DMS114 treated with DMSO at 0.1 percent for 48 hours (cell line): ENCODE results near the gene LRIG2.
"Not testable (repeated sequence)": the region's sequence is repeated elsewhere in the genome, so short reads cannot be mapped to it uniquely, and the experiment has no call there.

Source experiments
- DNase-seq: peaks from one replicate; lab custom pipeline; 2025; ENCODE audit not compliant: unreplicated experiment; lab: John Stamatoyannopoulos, UW

Gene LRIG2

GRCh38 chr1:113158743-113159142 is 85.7 kb downstream of the LRIG2 start:
- DNase-seq = not testable (repeated sequence)

DNA sequence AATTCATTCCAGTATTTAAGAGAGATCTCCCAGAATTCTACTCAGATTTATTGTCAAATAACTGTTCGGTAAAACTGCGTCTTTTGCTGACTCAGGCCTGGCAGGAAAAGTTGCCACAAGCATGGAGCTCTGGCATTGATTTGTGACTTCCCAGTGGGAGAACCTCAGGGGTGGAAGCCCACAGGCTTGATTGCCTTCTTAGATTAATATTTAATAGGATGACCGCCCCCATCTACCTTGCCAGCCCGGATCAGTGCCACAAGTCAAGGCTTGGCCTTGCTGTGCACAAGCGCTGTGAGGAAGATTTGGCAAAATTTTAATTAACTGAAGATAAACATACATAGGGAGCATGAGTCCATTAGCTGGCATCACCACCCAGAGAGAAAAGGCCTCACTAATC is 93.5 kb downstream of the LRIG2 start:
- DNase-seq = no peak

- no peak for DNase-seq
Observed at GRCh38 chr1:113168946-113169345, 95.9 kb downstream of the LRIG2 start.

GRCh38 chr1:113169591-113169990 is 96.6 kb downstream of the LRIG2 start:
- no peak for DNase-seq

DNA sequence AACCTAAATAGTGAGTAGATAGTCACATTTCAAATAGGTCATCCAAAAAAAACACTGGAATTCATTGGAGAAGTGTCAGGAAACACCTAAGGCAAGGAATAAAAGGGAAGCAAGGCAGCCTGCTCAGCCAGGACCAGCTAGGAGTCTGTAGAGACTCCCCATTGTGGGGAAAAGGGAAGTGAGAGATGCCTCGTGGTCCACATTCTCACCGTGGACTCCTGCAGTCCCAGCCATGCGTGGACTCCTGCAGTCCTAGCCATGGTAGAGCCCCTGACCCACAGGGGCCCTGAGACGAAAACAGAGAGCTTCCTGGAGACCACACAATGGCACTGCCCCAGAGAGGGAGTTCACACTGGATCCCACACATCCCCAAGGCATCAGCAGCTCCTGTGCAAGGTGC is 97.5 kb downstream of the LRIG2 start:
- DNase-seq = no peak

GRCh38 chr1:113178106-113178505 is 105.1 kb downstream of the LRIG2 start:
- no peak for DNase-seq

DNA sequence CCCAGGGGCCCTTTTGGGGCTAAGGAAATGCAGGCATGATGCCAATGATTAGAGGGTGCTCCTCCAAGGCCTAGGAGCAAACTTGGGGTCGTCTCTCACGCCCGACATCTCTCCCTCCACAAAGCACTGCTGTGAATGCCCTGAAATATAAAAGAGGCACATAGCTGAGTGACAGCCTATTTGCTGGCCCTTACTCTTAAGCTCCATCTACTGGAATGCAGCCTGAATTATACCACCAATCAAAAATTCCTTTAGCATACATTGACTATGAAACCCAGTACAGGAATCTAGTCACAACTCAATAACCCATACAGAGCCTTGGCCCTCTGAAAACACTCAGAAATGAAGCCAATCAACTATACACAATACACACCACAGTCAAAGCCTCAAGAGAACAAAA is 105.5 kb downstream of the LRIG2 start:
- DNase-seq = no peak
